ENCODE results near the gene HSPA12B.

The HSPA12B gene

GRCh38 chr20:3701061-3701998 lies 31.2 kb upstream of the HSPA12B start:
- H3K27ac ChIP-seq (ENCODE audit: extremely low read depth, low read depth, low read length) = no peak overlapping the region
- TF ChIP-seq ZNF292 (tag by site-specific recombination; IDR thresholded peaks at IDR 0.05; ENCODE audit: borderline replicate concordance, low read depth) = no peak
- no peak for TF ChIP-seq PATZ1 (tag by site-specific recombination; IDR thresholded peaks at IDR 0.05)
- no peak for TF ChIP-seq ZNF239 (tag by site-specific recombination; IDR thresholded peaks at IDR 0.05)
- no peak for TF ChIP-seq ZNF23 (tag by site-specific recombination; IDR thresholded peaks at IDR 0.05; ENCODE audit: borderline replicate concordance)
- no peak for TF ChIP-seq ZNF350 (tag by site-specific recombination; IDR thresholded peaks at IDR 0.05)
- H3K4me3 ChIP-seq (ENCODE audit: low read depth, low read length) = no peak overlapping the region
- CTCF ChIA-PET = interaction anchor here (0.8 to 4.7 kb wide), 2 partner anchors 9 to 49 kb away, joined by 6 to 40 read pairs; no protein-coding TSS in a partner anchor
- H3K36me3 ChIP-seq (ENCODE audit: control insufficient read depth in 2 of 2, insufficient read depth in 1 of 2, low read length in 2 of 2) = no peaks in the 10 kb centered on the region
- POLR2A ChIA-PET = no interaction called here
- no peaks in the 10 kb centered on the region for H3K9me3 ChIP-seq (ENCODE audit: control insufficient read depth, insufficient read depth, low read depth, low read length)
- no peaks in the 10 kb centered on the region for H3K4me1 ChIP-seq (ENCODE audit: control insufficient read depth, insufficient read depth, low read length)

GRCh38 chr20:3702611-3703391 lies 29.7 kb upstream of the HSPA12B start:
- TF ChIP-seq ZNF366 (tag by site-specific recombination; conservative IDR thresholded peaks at IDR 0.05) = no peak
- TF ChIP-seq ZNF223 (tag by site-specific recombination; IDR thresholded peaks at IDR 0.05) = no peak
- no peak for TF ChIP-seq PRDM4 (tag by site-specific recombination; IDR thresholded peaks at IDR 0.05)
- no peak for TF ChIP-seq PRDM2 (tag by site-specific recombination; IDR thresholded peaks at IDR 0.05; ENCODE audit: borderline replicate concordance)
- TF ChIP-seq ZNF623 (tag by site-specific recombination; IDR thresholded peaks at IDR 0.05) = no peak
- TF ChIP-seq ZNF571 (tag by site-specific recombination; IDR thresholded peaks at IDR 0.05) = no peak
- no peak for TF ChIP-seq GLI4 (tag by site-specific recombination; IDR thresholded peaks at IDR 0.05)
- TF ChIP-seq ZNF677 (tag by site-specific recombination; IDR thresholded peaks at IDR 0.05) = no peak
- TF ChIP-seq ZBTB26 (tag by site-specific recombination; optimal IDR thresholded peaks at IDR 0.05) = no peak
- TF ChIP-seq ZBTB6 (tag by site-specific recombination; IDR thresholded peaks at IDR 0.05) = no peak
- TF ChIP-seq ZNF830 (tag by site-specific recombination; IDR thresholded peaks at IDR 0.05; ENCODE audit: low read depth) = no peak
- Histone ChIP-seq H3K27ac (ENCODE audit: extremely low read depth, low read depth, low read length) (no peak overlapping the region), H3K9me3 (ENCODE audit: control insufficient read depth, insufficient read depth, low read depth, low read length) (no peaks in the 10 kb centered on the region), H3K4me1 (ENCODE audit: control insufficient read depth, insufficient read depth, low read length) (no peaks in the 10 kb centered on the region), H3K4me3 (ENCODE audit: low read depth, low read length) (no peak overlapping the region), H3K36me3 (ENCODE audit: control insufficient read depth in 2 of 2, insufficient read depth in 1 of 2, low read length in 2 of 2) (no peaks in the 10 kb centered on the region)
- POLR2A ChIA-PET = no interaction called here
- CTCF ChIA-PET = interaction anchor here (1.2 to 1.3 kb wide), 2 partner anchors 10 to 139 kb away, joined by 3 to 4 read pairs; partner anchors contain the start of gene SIGLEC1
